ENCODE measurements around the gene NGDN. TPM values are rescaled to one million over a fixed set of nuclear protein-coding genes. Genes with fewer than 3 reads are reported as not detected.
A peak's percentile ranks its signal among the peaks of the same experiment; 100 is the strongest.

NGDN gene
- total and polyA plus RNA-seq, 2 of the 8 experiments (the other 6 are each of a cell fraction or from before 2014, with no cell fraction given) = 39.8 to 48.8 TPM

- Histone ChIP-seq H3K23ac (ENCODE audit: insufficient read length) (no peak within 1 kb of the TSS), H3K14ac (ENCODE audit: insufficient read length) (no peak within 1 kb of the TSS), H3K4me3 (ENCODE audit: extremely low read depth in 1 of 4, insufficient read depth in 2 of 4, low read depth in 3 of 4, low read length in 4 of 4) (no peak within 1 kb of the TSS), H3K9me3 (ENCODE audit: insufficient read depth in 2 of 2, low read depth in 1 of 2, low read length in 1 of 2) (no peaks in the 10 kb centered on the region), H3K27me3 (replicated peaks in 1 of 4; ENCODE audit: control insufficient read depth in 3 of 4, extremely low read depth in 1 of 4, insufficient read depth in 3 of 4, low read length in 3 of 4) (peaks cover 0 to 4% (median 0%) of the 10 kb centered on the region in 4 experiments; a peak in 1 of 7 replicates), H3K4me2 (ENCODE audit: insufficient read depth in 1 of 2, low read depth in 2 of 2, low read length in 2 of 2) (no peak within 1 kb of the TSS), H3K18ac (ENCODE audit: extremely low read depth, low read length) (no peak within 1 kb of the TSS), H4K91ac (replicated peaks; ENCODE audit: insufficient read length, low read length) (no peak within 1 kb of the TSS), H2BK120ac (replicated peaks; ENCODE audit: low read depth, low read length) (no peak within 1 kb of the TSS), H2BK5ac (ENCODE audit: low read depth, low read length) (peak within 1 kb of the TSS; percentile 8; the same call in 1 of the 2 replicates), H3K79me1 (ENCODE audit: low read depth, low read length) (no peaks in the 10 kb centered on the region), H2BK15ac (ENCODE audit: low read length) (no peak within 1 kb of the TSS), H3K56ac (replicated peaks; ENCODE audit: insufficient read length, low read depth, low read length) (no peak within 1 kb of the TSS), H3K4me1 (replicated peaks in 1 of 4; ENCODE audit: control insufficient read depth in 3 of 4, insufficient read depth in 4 of 4, low read length in 3 of 4) (peaks cover 0 to 6% (median 2%) of the 10 kb centered on the region in 4 experiments; a peak in 2 of 7 replicates), H4K20me1 (replicated peaks in 1 of 2; ENCODE audit: control insufficient read depth in 1 of 2, insufficient read depth in 2 of 2, low read length in 2 of 2) (no peaks in the 10 kb centered on the region), H3K79me2 (ENCODE audit: control insufficient read depth in 1 of 2, insufficient read depth in 2 of 2, low read length in 2 of 2) (no peaks in the 10 kb centered on the region), H2BK12ac (ENCODE audit: low read depth, low read length) (no peak within 1 kb of the TSS), H3K23me2 (ENCODE audit: low read depth, low read length) (no peaks in the 10 kb centered on the region), H3K4ac (replicated peaks; ENCODE audit: insufficient read length, low read depth, low read length) (no peak within 1 kb of the TSS), H2BK20ac (ENCODE audit: low read length) (no peak within 1 kb of the TSS), H3K9ac (replicated peaks in 1 of 4; ENCODE audit: extremely low read depth in 1 of 4, low read depth in 3 of 4, low read length in 3 of 4) (no peak within 1 kb of the TSS), H2AK5ac (ENCODE audit: low read depth, low read length) (no peak within 1 kb of the TSS), H4K5ac (ENCODE audit: insufficient read length, low read depth, low read length) (no peak within 1 kb of the TSS), H4K8ac (ENCODE audit: extremely low read depth, insufficient read depth, low read length) (no peak within 1 kb of the TSS), H2AFZ (ENCODE audit: low read length) (no peak within 1 kb of the TSS), H3K36me3 (ENCODE audit: control insufficient read depth in 2 of 4, insufficient read depth in 4 of 4, low read length in 3 of 4) (no peaks in the 10 kb centered on the region), H3K27ac (ENCODE audit: low read depth, low read length) (no peak within 1 kb of the TSS)
- no peak for TF ChIP-seq RBBP5 (IDR thresholded peaks at IDR 0.05; ENCODE audit: borderline replicate concordance, low read depth, low read length)
- ChIA-PET POLR2A (ENCODE audit: partially characterized antibody) (interaction anchor here (0.6 to 1.3 kb wide), 4 partner anchors 22 to 114 kb away, joined by 3 to 4 read pairs (median 4); partner anchors contain the start of gene PABPN1), CTCF (ENCODE audit: partially characterized antibody) (interaction anchor here (0.6 to 3.2 kb wide), 19 partner anchors 9 to 315 kb away, joined by 3 to 19 read pairs (median 4); partner anchors contain the start of genes NGDN and SLC22A17)
- WGBS, 2 experiments (ENCODE audit: extremely low coverage in 1 of 2, insufficient coverage in 1 of 2, insufficient read length in 1 of 2, insufficient replicate concordance in 2 of 2, low coverage in 1 of 2, low lambda C conversion rate in 2 of 2, missing lambda C conversion rate in 1 of 2) = 78% methylated on average over 10 of the region's 10 CpGs; no CpG with 5 or more reads in 1 of the 2 experiments
- FAIRE-seq = no peak
- no peak for DNase-seq (ENCODE audit: low read depth in 1 of 2, low spot score in 2 of 2)
Observed at GRCh38 chr14:23435543-23436326, 33.8 kb upstream of the NGDN start, which contains the start of gene MYH7. Gene MYH7 (minus strand): TSS chr14:23435660. CDS start chr14:23433732, 1,928 bp downstream.
